ENCODE results near the gene DGKQ.
"Not testable (repeated sequence)": the region's sequence is repeated elsewhere in the genome, so short reads cannot be mapped to it uniquely, and the experiment has no call there.

DGKQ gene

GRCh38 chr4:1010395-1011021 is 37.1 kb upstream of the DGKQ start:
- peak overlapping the region; percentile 43 for H3K4me3 ChIP-seq (ENCODE audit: low read depth, low read length)
- peak; percentile 68 for DNase-seq (ENCODE audit: low read depth)

- H3K4me3 ChIP-seq (ENCODE audit: low read depth, low read length) = peak overlapping the region; percentile 66
- DNase-seq (ENCODE audit: low read depth) = no peak
Measured at GRCh38 chr4:1009542-1010394, 36.4 kb upstream of the DGKQ start.

- DNase-seq (ENCODE audit: low read depth) = no peak
- peak overlapping the region; percentile 66 for H3K4me3 ChIP-seq (ENCODE audit: low read depth, low read length)
Measured at GRCh38 chr4:1008840-1009541, 35.6 kb upstream of the DGKQ start.

- no peak for DNase-seq (ENCODE audit: low read depth)
- H3K4me3 ChIP-seq (ENCODE audit: low read depth, low read length) = no peak overlapping the region
Measured at GRCh38 chr4:1006856-1007255, 33.5 kb upstream of the DGKQ start.

- H3K4me3 ChIP-seq (ENCODE audit: low read depth, low read length) = no peak overlapping the region
- no peak for DNase-seq (ENCODE audit: low read depth)
Measured at GRCh38 chr4:1004557-1005485, 31.5 kb upstream of the DGKQ start.

GRCh38 chr4:1004071-1004418 is 30.7 kb upstream of the DGKQ start:
- DNase-seq (ENCODE audit: low read depth) = no peak

GRCh38 chr4:1003271-1004070 is 30.1 kb upstream of the DGKQ start:
- no peak overlapping the region for H3K4me3 ChIP-seq (ENCODE audit: low read depth, low read length)
- DNase-seq (ENCODE audit: low read depth) = no peak

More at GRCh38 chr4:1004071-1004418, 30.7 kb upstream of the DGKQ start:
- no peak overlapping the region for H3K4me3 ChIP-seq (ENCODE audit: low read depth, low read length)

GRCh38 chr4:1002631-1003251 is 29.4 kb upstream of the DGKQ start:
- DNase-seq (ENCODE audit: low read depth) = no peak
- H3K4me3 ChIP-seq (ENCODE audit: low read depth, low read length) = no peak overlapping the region

GRCh38 chr4:1002131-1002630 is 28.8 kb upstream of the DGKQ start:
- no peak for DNase-seq (ENCODE audit: low read depth)
- no peak overlapping the region for H3K4me3 ChIP-seq (ENCODE audit: low read depth, low read length)

GRCh38 chr4:1001561-1002130 is 28.3 kb upstream of the DGKQ start:
- no peak overlapping the region for H3K4me3 ChIP-seq (ENCODE audit: low read depth, low read length)
- DNase-seq (ENCODE audit: low read depth) = no peak

GRCh38 chr4:1000686-1001260 is 27.4 kb upstream of the DGKQ start:
- H3K4me3 ChIP-seq (ENCODE audit: low read depth, low read length) = no peak overlapping the region
- DNase-seq (ENCODE audit: low read depth) = no peak

- DNase-seq (ENCODE audit: low read depth) = no peak
Measured at GRCh38 chr4:999882-1000425, 26.6 kb upstream of the DGKQ start.

GRCh38 chr4:999240-999863 is 26.0 kb upstream of the DGKQ start:
- not testable (repeated sequence) for DNase-seq (ENCODE audit: low read depth); H3K4me3 ChIP-seq (ENCODE audit: low read depth, low read length)

More at GRCh38 chr4:999882-1000425, 26.6 kb upstream of the DGKQ start:
- no peak overlapping the region for H3K4me3 ChIP-seq (ENCODE audit: low read depth, low read length)

- DNase-seq (ENCODE audit: low read depth) = no peak
- H3K4me3 ChIP-seq (ENCODE audit: low read depth, low read length) = no peak overlapping the region
Measured at GRCh38 chr4:998096-998691, 24.8 kb upstream of the DGKQ start.

GRCh38 chr4:997375-998071 is 24.2 kb upstream of the DGKQ start:
- H3K4me3 ChIP-seq (ENCODE audit: low read depth, low read length) = peak overlapping the region; percentile 39
- DNase-seq (ENCODE audit: low read depth) = no peak

GRCh38 chr4:996997-997374 is 23.6 kb upstream of the DGKQ start:
- H3K4me3 ChIP-seq (ENCODE audit: low read depth, low read length) = no peak overlapping the region
- DNase-seq (ENCODE audit: low read depth) = no peak
